Femur (tissue), 1 donor: Measurements from ENCODE around the gene TAF4B.

Source experiments
- DNase-seq: peaks from one replicate; pipeline ENCODE4 v3.0.0-alpha.2; 2017

TAF4B gene

DNA sequence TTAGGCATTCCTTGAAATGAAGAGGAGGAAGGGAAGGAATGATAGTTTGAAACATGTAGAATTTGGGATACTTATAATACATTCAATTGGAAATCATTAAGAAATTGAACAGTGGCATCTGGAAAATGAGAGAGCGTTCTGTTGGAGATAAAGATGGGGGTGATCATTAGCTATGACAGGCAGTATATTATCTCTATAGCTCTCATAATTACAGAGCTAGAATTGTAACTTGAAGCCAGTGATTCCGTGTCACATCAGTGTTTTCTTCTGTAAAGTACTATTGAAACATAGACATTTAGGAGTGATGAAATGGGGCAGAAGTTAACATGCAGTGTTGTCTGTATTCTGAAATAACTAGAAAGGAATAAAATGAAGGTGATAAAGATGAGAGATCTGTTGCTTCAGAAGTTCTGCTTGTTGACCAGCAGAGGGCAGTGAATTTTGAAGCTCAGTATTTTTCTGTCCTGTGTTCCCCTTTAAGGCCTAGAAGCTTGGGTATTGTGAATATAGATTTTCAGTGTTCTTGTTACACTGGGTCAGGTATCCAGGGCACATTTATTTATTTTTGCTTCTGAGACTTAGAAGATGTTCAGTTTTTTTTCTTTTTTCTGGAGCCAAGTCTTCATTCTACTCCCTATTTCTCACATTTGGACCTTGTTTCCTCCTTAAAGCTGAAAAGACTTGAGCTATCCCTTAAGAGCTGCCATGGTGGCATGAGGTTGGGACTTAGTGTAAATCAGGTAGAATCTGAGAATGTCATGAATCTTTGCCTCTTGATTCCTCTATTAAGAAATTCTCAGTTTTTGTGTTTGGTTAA, 157.4 kb downstream of the TAF4B start:
- DNase-seq, result no peak

DNA sequence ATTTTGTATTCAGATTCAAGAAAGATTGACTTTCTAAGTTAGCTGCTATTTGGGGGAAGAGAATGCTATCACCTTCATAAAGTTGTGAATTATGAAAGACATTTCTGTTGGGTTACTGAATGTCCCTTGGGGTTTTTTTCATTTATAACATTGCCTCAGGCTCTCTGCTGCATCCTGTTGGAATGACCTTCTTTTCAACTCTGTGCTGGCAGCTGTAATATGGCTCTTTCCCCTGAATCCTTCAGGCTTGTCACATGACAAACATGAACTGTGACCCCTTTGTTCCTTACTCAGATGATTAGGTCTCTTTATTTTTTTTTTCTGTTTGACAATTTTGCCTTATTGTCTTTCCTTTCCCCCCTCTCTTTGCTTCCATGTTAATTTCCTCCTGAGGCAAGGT, 159.8 kb downstream of the TAF4B start:
- DNase-seq, result no peak

DNA sequence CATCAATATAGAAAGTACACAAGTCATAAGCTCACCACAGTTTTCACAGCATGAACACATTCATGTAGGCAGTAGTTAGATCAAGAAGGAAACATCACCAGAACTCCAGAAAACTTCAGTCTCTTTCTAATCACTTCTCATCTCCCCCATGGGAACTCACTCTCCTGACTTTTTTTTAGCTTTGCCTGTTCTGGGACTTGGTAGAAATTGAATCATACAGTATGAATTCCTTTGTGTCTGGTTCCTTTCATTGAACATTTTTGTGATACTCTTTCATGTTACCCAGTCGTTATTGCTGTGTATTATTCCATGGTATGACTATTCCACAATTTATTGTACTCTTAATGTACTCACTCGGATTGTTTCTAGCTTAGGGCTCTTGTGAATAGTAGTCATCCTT, 160.2 kb downstream of the TAF4B start:
- DNase-seq, result no peak

DNA sequence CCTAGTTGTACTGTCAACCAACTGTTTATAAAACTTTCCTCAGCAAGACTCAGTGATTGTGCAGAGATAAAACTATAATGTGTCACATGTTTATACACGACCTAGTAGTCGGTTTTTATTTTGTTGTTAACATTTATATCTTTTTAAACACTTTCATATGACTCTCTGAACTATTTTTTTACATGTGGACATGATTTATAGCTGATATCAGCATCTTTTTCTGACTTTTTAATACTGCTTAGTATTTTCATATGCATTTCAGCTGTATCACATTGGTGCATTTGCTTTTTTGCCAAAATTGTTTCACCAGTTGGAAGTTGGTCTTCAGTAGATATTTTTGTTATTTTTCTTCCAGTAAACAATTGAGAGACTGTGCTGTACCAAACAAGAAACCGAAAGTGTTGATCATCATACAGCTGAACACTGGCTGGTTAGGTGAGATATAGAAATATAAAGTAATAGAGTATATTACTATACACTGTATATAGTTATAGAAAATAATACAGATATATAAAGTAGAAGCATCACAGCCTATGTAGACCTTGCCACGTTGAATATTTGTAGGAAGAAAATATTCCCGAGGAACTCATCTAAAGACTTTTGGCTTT, 167.9 kb downstream of the TAF4B start:
- DNase-seq, result no peak

DNA sequence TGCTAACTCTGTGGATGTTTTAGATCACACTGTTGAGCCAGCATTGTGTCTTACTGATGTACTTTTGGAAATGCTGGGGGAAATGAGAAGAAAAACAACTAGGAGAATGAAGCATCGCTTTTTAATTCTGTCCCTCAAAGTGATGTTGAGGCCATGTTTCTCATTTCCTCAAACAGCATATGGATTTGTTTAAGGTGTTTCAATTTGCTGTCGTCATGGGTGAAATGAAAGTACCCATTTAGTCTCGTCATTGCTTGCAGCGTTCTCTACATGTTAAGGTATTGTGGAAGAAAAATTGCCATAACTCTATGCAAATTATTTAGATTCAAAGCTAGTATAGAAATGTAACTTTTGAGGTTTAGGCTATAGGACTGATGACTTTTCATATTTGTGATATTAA, 170.8 kb downstream of the TAF4B start:
- no peak for DNase-seq

DNA sequence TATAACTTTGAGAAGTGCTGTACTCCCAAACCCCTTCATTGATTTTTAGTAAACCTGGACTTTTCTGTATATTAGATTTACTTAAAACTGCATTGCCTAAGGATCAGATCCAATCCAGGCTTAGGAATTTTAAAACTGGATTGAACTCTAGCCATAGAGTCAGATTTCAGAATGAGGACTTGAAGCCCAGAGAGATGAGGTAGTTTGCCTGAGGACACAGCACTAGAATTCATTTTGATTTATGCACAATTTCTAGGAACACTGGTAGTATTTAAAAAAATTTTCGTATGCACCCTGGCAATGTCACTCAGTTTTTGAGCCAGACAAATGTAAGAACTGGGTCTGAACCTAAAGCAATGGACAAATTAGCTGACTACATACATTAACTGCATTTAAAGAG, 177.2 kb downstream of the TAF4B start:
- no peak for DNase-seq

DNA sequence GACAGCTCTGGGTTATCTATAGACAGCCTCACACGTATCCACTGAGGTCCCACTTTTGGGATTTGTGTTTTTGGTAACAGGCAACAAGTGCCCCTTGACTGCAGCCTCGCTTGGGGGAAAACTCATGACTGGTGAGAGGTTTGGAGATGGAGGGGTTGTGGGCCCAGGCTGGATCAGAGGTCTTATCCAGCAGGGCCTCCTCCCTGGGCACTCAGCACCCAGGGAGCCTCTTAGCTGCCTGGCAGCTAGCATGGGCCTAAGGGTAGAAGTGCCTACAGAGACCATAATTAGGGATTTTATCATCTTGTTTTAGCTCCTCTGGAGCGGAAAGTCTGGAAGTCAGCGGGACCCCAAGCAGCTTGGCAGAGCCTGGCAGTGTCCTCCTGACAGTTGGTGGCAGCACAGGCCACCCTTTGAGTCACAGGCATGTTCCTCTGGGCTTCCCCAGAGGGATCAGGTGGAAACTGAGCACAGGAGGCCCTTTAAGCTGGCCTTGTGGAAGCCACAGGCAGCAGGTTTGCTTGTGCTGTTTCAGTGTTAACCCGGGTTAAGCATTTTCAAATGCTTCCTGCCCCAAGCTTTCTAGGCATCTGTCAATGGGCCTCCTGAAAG, 179.1 kb downstream of the TAF4B start:
- no peak for DNase-seq

DNA sequence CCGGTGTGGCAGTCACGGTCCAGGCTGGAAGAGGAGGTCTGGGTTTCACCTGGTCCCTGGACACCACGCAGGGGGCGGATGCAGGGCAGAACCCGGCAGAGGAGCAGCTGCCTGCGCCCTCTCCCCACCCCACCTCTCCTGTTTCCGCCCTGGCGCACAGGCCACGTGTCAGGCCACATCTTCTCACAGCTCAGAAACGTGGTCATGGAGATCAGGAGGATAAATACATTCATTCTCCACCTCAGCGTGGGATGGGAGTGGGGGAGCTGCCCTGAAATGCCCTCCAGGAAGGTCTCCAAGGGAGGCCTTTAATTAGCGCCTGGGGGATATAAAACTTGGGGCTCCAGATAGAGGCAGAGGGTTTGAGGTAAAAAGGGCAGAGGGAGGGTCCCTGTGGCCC, 180.1 kb downstream of the TAF4B start:
- DNase-seq, result no peak

DNA sequence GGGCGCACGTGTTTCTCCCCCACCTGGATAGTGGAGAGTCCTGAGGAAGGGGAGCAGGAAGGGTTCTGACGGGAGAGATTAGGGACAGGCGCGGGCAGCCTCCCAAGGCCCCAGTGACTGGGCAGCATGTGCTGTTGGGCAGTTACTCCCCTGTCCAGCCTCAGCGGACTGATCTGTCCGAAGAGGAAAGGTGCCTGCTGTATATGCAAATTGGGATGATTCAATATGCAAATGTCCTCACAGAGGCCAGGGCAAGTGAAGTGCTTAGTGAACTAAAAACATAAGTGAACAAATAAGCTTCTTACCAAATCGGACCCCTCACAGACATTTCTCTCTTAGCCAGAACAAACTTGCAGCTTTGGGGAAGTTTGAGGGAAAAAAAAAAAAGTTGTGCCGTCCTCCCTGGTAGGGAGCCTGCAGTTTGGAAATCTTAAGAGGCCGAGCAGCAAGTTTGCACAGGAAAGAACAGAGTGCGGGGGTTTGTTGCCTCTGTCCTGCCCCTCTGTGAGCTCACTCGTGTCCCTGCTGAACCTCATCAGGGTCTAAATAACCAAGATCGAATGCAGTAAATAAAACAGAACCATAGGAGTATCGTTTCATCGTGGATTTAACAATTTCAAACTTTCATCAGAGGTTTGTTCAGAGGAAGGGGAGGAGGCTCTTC, 180.7 kb downstream of the TAF4B start:
- DNase-seq, result no peak

DNA sequence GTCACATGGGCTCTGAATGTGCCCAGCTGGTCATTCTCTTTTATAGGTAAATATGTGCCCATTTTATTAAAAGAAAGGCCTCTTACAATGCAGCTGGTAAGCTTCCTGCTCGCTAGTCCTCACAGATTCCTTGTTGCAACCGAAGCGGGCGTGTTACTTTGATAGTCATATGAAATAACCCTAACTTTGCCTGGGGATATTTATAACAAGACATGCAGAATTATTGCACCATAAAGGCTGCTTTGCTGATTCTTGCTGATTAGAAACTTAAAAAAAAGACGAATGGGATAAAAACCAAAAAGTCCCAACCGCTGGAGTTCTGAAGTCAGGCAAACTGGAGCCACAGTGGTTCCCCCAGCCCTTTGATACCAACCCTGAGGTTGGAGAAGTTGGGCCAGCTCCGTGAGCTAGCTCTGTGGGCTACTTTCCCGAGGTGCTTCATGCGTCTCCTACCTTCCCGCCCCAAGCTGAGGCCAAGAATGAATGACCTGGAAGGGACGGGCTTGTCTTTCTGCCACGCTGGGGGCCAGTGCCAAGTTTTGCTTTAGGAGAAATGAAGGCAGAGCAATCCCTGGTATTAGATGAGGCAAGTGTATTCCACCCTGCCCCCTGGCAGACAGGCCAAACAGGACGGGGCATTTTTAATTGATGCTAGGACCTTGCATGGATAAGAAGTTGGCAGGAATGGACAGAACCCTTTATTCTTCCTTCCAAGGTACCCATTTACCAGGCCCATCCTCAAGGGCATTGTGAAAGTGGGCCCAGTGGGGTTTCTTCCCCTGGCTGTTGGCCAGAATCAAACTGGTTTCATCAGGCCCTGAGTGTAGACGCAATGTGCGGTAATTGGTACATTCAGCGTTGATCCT, 181.7 kb downstream of the TAF4B start:
- no peak for DNase-seq

DNA sequence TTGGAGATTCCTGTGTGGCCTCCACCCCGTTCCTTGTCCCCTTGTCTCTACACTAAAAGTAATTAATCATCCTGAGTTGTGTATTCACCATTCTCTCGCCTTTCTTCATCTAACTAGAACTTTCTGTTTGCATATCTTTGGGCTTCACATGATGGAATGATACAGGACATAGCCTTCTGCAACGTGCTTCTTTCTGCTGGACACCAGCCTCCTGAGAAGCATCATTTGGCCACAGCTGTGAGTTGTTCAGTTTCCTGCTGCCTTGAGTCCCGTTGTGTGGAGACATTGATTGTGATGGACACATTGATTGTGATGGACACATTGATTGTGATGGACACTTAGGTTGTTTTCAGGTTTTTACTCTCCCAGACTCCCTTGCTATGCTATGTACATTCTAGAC, 182.8 kb downstream of the TAF4B start:
- DNase-seq, result no peak

DNA sequence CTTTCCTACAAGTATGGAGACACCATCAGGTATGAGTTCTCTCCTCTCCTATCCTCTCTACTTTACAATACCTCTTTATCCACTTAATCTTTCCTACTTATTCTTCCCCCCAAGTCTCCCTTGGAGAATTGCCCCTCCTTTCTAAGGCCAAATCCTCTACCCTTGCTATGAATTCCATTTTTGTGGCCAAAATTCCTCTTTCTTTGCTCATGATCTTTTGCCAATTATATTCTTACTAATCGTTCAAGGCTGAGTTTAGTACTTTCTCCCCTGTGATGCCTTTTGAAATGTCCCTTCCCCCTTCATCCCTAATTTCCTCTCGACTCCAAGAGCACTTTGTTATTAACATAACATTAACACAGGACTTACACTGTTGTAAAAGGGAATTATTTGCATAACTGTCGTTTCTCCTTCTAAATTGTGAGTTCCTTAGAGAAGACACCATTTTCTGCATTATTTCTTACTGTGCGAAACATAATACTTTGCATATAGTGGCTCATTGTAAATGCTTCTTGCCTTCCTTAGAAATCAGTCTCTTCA, 188.7 kb downstream of the TAF4B start:
- DNase-seq, result no peak

DNA sequence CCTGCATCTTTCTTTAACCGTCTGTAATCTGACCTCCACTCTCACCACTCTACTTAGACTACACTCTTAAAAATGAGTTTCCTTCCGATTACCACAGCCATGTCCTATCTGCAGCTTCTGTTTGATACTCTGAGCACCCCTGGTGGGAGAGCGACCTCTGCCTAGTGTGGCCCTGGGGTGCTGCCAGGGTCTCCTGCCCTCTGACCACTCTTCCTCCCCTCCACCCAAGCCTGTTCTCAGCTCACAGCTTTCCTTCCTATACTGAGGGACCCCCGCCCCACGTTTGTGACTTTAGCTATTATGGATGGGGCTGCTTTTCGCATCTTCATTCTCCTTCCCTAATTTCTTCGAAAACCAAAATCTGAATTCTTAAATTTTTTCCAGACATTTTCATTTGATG, 189.4 kb downstream of the TAF4B start:
- no peak for DNase-seq

DNA sequence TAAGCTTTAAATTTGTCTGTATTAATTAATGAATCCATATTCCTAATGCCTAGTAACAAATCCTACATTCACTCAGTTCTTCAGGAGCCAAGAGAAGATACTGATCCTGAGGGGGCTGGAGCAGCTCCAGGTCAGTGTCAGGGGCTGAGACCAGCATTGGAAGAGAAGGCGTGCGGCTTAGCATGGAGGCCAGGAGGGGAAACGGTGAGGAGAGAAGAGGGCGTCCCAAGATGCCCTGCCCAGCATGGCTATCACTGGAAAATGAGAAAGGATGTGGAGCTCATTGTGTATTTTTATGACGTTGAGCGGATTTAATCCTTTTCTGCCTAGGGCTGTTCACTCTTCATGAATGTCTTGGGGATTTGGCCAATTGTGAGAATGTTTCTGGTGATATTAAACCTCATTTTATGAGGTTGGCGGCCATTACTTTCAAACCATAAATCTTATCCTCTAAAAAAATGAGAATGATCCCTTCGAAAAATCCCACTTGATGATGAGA, 190.5 kb downstream of the TAF4B start:
- DNase-seq, result no peak

DNA sequence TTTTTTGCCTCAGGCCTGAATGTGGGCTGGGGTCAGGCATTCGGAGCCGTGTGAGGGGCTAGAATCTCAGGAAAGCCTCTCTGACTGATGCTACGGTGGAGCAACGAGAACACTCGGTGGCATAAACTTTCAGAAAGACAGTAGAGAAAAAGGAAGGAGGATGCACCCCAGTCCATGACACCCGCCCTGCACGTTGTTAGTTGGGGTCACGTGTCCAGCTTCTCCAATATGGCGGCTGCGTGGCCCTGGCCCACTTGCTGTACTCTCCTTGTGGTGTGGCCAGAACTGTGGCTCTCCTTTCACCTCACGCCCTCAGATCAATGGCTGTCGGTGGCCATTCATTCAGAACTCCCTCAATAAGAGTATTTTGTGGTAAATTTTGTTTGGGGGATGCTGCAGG, 190.9 kb downstream of the TAF4B start:
- no peak for DNase-seq

DNA sequence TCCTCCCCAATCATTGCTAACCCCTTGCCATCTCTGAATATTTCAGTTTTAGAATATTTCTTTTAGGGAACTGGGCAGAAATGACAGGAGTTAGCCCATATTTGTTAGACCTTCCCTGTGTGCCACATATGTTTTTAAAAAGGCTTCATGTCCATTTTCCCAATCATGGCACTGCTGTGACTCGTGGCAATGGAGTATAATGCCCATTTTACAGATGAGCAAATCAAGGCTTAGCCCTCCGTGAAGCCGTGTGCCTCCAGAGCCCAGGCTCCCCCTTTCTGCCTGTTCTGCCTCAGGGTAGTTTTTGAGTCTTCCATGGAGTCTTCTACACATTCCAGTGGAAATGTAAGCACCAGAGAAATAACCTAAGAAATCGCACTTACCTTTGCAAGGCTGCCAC, 192.0 kb downstream of the TAF4B start:
- no peak for DNase-seq

DNA sequence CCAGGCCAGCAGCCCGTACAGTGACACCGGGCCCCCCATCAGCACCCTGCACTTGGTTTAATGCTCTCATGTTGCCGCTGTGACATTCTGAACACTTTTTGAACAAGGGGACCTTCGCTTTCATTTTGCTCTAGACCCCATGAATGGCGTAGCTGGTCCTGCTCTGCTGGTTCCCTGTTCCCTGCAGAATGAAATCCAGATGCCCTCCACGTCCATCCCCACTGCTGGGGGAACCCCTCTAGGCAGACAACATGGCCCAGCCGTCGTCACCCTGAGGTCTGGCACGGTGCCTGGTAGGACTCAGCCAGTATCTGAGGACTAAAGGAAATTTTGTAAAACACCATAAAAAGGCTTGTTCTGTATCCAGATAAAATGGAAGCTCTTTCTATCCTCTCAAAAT, 193.5 kb downstream of the TAF4B start:
- no peak for DNase-seq

DNA sequence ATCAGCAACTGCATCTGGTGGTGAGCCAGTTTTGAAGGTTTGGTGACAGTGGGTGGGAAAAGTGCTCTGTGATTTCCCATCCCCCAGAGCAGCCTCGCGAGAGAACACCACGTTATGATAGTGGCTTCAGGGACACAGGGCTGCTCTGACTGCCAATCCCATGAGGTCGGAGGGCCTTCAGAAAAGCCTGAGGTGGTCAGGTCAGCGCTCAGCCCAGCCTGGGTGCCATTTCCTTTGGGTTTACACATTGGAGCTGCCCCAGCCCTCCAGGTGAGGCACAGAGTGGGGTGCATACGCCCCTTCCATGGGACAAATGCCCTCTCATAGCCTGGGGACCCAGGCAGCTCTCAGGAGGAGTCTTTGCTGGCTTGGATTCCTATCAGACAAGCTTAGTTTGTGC, 195.3 kb downstream of the TAF4B start:
- DNase-seq, result no peak

DNA sequence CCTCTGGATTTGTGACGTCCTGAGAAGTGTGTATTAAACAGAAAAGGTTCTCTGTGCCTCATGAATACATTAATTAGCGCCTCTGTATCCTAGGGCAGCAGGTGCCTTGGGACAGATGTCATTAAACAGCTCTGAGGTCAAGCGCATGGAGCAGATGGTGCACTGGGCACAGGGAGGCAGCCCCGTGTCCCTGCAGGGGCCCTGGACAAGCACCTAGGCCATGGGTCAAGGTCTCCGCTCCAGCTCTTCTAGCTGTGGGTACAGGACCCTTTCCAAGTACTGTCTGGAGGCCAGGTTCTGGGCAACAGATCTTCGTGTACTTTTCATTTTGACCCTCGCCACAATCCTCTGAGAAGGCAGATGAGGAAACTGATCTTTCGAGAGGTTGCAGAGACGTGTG, 195.7 kb downstream of the TAF4B start:
- no peak for DNase-seq

DNA sequence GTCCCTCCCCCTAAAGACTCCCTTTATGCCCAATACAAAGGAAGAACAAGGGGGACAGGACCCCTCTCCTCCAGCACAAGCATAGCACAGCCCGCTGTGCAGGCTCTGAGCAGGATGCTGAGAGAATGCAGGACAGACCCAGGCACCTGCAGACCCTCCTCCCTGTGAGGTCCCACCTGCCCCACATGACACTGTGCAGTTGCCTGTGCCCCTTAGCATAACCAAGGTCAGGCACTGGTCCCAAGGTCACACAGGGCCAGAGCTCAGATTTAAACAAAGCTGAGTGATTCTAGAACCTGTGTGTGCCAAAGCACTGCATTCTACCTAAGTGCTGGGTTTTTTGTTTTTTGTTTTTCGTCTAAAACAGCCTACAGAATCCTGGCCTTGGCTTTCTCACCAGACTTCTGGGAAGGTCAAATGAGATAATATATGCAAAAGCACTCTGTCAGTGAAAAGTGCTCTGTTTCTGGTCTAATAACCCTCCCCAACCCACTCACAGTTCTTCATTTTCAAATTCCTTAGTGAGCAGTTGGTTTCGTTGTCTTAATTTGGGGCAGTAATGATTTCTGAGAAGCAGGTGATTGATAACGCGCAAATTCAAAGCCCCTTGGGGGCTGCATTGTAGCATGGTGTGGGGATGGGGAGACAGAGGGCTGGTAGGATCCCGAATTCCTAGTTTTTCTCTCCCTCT, 196.4 kb downstream of the TAF4B start:
- no peak for DNase-seq

DNA sequence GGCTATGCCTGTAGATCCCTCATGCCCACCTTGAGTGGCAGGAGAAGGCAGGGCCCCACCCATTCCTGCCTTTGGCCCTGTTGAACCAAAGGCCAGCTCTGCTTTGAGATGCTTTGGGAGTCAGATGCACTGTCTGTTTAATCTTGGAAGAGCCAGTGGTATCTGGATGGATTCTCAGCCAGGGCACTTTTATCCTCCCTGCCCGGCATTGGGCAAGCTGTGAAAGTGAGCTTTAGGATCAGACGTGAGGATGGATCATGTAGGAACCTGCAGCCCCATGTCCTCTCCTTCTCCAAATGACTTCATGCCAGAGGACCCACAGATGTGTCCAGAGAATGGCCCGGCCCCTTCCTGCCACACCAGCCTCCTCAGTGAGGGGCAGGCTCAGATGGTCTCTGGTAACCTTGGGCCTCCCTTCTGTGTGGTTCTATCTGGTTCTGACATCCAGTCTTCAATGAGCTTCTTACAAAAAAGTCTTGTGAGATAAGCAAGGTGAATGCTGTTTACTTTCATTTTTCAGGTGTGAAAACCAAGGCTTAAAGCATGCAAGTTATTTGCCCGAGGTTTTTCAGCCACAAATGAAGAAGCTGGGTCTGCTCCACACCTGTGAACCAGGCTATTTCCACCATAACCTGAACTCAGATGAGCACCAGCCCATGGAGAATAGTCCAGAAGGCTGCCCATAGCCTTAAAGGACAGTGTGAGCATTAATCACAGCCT, 198.3 kb downstream of the TAF4B start:
- no peak for DNase-seq
